ENCODE results near the gene NTSR2.

Gene NTSR2

DNA sequence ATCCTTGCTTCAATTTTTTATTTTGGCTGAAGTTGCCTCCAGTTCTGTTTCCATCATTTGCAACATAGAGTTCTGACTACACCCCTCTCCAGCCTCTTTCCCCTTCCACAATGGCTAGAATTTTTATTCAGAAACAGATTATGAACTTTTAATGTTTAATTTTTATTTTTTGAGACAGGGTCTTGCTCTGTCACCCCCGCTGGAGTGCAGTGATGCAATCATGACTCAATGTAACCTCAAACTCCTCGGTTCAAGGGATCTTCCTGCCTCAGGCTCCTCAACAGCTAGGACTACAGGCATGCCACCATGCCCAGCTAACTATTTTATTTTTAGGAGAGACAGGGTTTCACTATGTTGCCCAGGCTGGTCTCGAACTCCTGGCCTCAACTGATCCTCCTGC is 2.8 kb downstream of the NTSR2 start:
- Histone ChIP-seq H3K27me3 (ENCODE audit: control insufficient read depth, low read length) (0 out of 2 replicates have a peak, but pooled peaks cover 2% of the 10 kb centered on the region), H3K36me3 (ENCODE audit: control insufficient read depth, low read length) (no peaks in the 10 kb centered on the region), H3F3A (ENCODE audit: control insufficient read depth, insufficient read depth) (no peaks in the 10 kb centered on the region), H3K4me1 (ENCODE audit: control insufficient read depth, low read length) (peaks cover 2% of the 10 kb centered on the region), H3K4me3 (ENCODE audit: low read length) (no peak overlapping the region), H3K9me3 (ENCODE audit: control insufficient read depth, insufficient read depth, low read length) (peaks cover 3% of the 10 kb centered on the region; the same call in 1 of the 2 replicates), H3K9me2 (replicated peaks; ENCODE audit: control insufficient read depth, low read length) (no peaks in the 10 kb centered on the region), H4K20me1 (ENCODE audit: control insufficient read depth, insufficient read depth, low read depth, low read length) (no peaks in the 10 kb centered on the region), H3K79me2 (ENCODE audit: control insufficient read depth, low read length) (no peaks in the 10 kb centered on the region), H3K27ac (ENCODE audit: low read depth, low read length) (no peak overlapping the region), H3K4me2 (ENCODE audit: low read length) (no peak overlapping the region)
- no peak for TF ChIP-seq EZH2phosphoT487 (IDR thresholded peaks at IDR 0.05; ENCODE audit: borderline replicate concordance, low read length)
- TF ChIP-seq, protein P1, sequence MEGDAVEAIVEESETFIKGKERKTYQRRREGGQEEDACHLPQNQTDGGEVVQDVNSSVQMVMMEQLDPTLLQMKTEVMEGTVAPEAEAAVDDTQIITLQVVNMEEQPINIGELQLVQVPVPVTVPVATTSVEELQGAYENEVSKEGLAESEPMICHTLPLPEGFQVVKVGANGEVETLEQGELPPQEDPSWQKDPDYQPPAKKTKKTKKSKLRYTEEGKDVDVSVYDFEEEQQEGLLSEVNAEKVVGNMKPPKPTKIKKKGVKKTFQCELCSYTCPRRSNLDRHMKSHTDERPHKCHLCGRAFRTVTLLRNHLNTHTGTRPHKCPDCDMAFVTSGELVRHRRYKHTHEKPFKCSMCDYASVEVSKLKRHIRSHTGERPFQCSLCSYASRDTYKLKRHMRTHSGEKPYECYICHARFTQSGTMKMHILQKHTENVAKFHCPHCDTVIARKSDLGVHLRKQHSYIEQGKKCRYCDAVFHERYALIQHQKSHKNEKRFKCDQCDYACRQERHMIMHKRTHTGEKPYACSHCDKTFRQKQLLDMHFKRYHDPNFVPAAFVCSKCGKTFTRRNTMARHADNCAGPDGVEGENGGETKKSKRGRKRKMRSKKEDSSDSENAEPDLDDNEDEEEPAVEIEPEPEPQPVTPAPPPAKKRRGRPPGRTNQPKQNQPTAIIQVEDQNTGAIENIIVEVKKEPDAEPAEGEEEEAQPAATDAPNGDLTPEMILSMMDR (IDR thresholded peaks at IDR 0.05; ENCODE audit: low read depth, low read length, poor library complexity, severe bottlenecking), result no peak

DNA sequence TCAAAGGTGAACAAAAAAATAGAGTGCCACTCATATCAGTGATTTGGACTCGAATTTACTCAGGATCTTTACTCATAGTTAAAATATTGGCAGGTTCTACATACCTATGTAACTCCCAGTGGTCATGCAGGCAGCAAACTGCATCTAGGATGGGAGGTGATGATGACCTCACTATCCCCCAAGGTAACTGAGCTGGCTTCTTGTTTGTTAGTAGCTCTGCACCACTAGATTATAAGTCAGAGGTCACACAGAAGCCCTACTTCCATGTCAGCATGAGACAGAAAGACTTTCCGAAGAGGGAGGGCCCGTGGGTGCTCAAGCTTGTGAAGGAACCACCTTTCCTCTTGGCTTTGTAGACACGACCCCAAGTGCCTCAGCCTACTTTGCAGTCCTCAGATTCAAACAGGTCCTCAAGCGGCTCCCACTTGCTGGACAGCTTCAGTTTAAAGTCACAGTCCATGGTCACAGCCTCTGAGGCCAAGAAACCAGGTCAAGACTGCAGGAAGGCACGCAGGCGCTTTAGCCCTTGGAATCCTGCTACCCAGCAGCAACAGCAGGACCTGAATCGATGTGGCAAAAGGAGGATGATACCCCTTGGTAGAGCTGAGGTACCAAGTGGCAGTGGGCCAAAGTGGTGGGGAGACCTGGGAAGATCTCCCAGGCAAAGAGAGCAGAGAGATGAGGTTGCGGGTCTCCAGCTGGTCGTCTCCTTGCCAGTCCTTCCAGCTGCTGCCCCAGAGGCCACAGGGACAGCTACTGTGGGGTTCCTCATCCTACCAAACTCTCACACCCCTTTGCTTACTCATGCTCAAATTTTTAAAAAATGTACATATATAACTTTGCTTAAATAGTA is 4.3 kb downstream of the NTSR2 start:
- H3K4me3 ChIP-seq (ENCODE audit: low read length), result no peak overlapping the region
- no peak overlapping the region for H3K27ac ChIP-seq (ENCODE audit: low read depth, low read length)
- H3K27me3 ChIP-seq (ENCODE audit: control insufficient read depth, low read length), result 0 out of 2 replicates have a peak, but pooled peaks cover 2% of the 10 kb centered on the region
- peaks cover 6% of the 10 kb centered on the region for H3K9me3 ChIP-seq (ENCODE audit: control insufficient read depth, insufficient read depth, low read length)
- TF ChIP-seq, protein P1 (IDR thresholded peaks at IDR 0.05; ENCODE audit: low read depth, low read length, poor library complexity, severe bottlenecking), result no peak
- no peak for TF ChIP-seq EZH2phosphoT487 (IDR thresholded peaks at IDR 0.05; ENCODE audit: borderline replicate concordance, low read length)
- no peaks in the 10 kb centered on the region for H3K79me2 ChIP-seq (ENCODE audit: control insufficient read depth, low read length)
- no peaks in the 10 kb centered on the region for H3F3A ChIP-seq (ENCODE audit: control insufficient read depth, insufficient read depth)
- H3K4me1 ChIP-seq (ENCODE audit: control insufficient read depth, low read length), result no peaks in the 10 kb centered on the region
- no peaks in the 10 kb centered on the region for H4K20me1 ChIP-seq (ENCODE audit: control insufficient read depth, insufficient read depth, low read depth, low read length)
- H3K36me3 ChIP-seq (ENCODE audit: control insufficient read depth, low read length), result no peaks in the 10 kb centered on the region
- H3K4me2 ChIP-seq (ENCODE audit: low read length), result no peak overlapping the region
- no peaks in the 10 kb centered on the region for H3K9me2 ChIP-seq (replicated peaks; ENCODE audit: control insufficient read depth, low read length)

DNA sequence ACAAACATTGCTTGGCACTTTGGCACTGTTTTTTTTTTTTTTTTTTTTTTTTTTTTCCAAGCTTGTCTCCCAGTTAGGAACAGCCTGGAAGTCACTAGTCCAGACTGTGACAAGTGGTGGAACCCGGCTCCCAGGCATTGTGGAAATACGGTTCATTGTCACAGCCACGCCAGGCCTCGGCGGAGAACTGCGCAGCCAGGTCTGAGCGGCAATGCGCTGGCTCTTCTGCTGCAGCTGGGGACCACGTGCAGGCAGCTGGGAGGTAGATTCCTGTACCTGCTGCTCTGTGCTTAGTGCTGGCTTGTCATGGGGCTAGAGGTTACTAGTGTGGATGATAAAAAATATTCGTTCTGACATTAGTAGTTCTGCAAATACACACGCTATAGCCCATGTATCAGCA is 5.0 kb downstream of the NTSR2 start:
- Histone ChIP-seq H3K27ac (ENCODE audit: low read depth, low read length) (no peak overlapping the region), H3K79me2 (ENCODE audit: control insufficient read depth, low read length) (no peaks in the 10 kb centered on the region), H3F3A (ENCODE audit: control insufficient read depth, insufficient read depth) (no peaks in the 10 kb centered on the region), H3K4me2 (ENCODE audit: low read length) (no peak overlapping the region), H3K36me3 (ENCODE audit: control insufficient read depth, low read length) (no peaks in the 10 kb centered on the region), H3K4me3 (ENCODE audit: low read length) (no peak overlapping the region), H3K9me3 (ENCODE audit: control insufficient read depth, insufficient read depth, low read length) (peaks cover 6% of the 10 kb centered on the region), H4K20me1 (ENCODE audit: control insufficient read depth, insufficient read depth, low read depth, low read length) (no peaks in the 10 kb centered on the region), H3K4me1 (ENCODE audit: control insufficient read depth, low read length) (no peaks in the 10 kb centered on the region), H3K9me2 (replicated peaks; ENCODE audit: control insufficient read depth, low read length) (no peaks in the 10 kb centered on the region), H3K27me3 (ENCODE audit: control insufficient read depth, low read length) (0 out of 2 replicates have a peak, but pooled peaks cover 2% of the 10 kb centered on the region)
- no peak for TF ChIP-seq EZH2phosphoT487 (IDR thresholded peaks at IDR 0.05; ENCODE audit: borderline replicate concordance, low read length)
- TF ChIP-seq, protein P1 (IDR thresholded peaks at IDR 0.05; ENCODE audit: low read depth, low read length, poor library complexity, severe bottlenecking), result no peak

Data from DOHH2 (cell line).